B cell (primary cell): ENCODE results near the gene ZDHHC14. TPM values are rescaled to one million over a fixed set of nuclear protein-coding genes. Genes with fewer than 3 reads are reported as not detected.

ENCODE experiments used
- ATAC-seq: fragments of 200-7000 bp; cut with Tn5 transposase; one replicate; pipeline ENCODE4 v1.10.0; 2021; ENCODE audit warnings: low read depth, mild to moderate bottlenecking, moderate number of reproducible peaks, moderate library complexity
- CTCF ChIA-PET: fragments of 350-600 bp; sonication (Branson Sonifier 250); formaldehyde crosslinking; loops from one replicate; lab custom pipeline; 2021; ENCODE audit warnings: antibody characterized with exemption, inconsistent platforms; lab: Charles Lee
- POLR2A ChIA-PET: fragments of 350-600 bp; sonication (Branson Sonifier 250); formaldehyde crosslinking; loops from one replicate; lab custom pipeline; 2021; ENCODE audit warnings: antibody characterized with exemption; lab: Charles Lee
- DNase-seq: peaks from one replicate; pipeline ENCODE4 v3.0.0; 2013
- H2AFZ ChIP-seq: 2 replicates; pipeline ENCODE4 v1.6.1; 2012; ENCODE audit warnings: mild to moderate bottlenecking, low read depth, low read length; ENCODE audit not compliant: insufficient read depth, poor library complexity, severe bottlenecking
- H3K27ac ChIP-seq, 2 donors: 1 replicate in 1 of 2; 2 replicates in 1 of 2; pipeline ENCODE4 v1.5.1; 2012 to 2013; ENCODE audit warnings: low read length in 2 of 2, mild to moderate bottlenecking in 2 of 2, moderate library complexity in 1 of 2
- H3K27me3 ChIP-seq, 4 experiments: fragments of 200-600 bp in 1 of 4; sonication (generic) in 1 of 4; replicated peaks in 1 of 4; 1 replicate in 2 of 4; 2 replicates in 2 of 4; pipeline versions ENCODE4 v1.6.1 to v1.7.0; 2013 to 2016; ENCODE audit warnings: low read length in 3 of 4, mild to moderate bottlenecking in 2 of 4, mixed read lengths in 1 of 4, moderate library complexity in 1 of 4; ENCODE audit not compliant: insufficient read depth in 4 of 4, control insufficient read depth in 3 of 4; ENCODE audit errors: control extremely low read depth in 1 of 4
- H3K36me3 ChIP-seq, 2 experiments: replicated peaks in 1 of 2; 1 replicate in 1 of 2; 2 replicates in 1 of 2; pipeline versions ENCODE4 v1.6.1 to v1.7.1; 2013; ENCODE audit warnings: low read length in 1 of 2; ENCODE audit not compliant: insufficient read depth in 2 of 2, control insufficient read depth in 1 of 2; ENCODE audit errors: control extremely low read depth in 1 of 2, extremely low read depth in 1 of 2
- H3K4me1 ChIP-seq, 2 donors: fragments of 200-600 bp in 1 of 2; sonication (generic) in 1 of 2; 1 replicate in 1 of 2; 2 replicates in 1 of 2; pipeline versions ENCODE4 v1.5.1 to v1.6.1; 2013 to 2017; ENCODE audit warnings: low read length in 2 of 2; ENCODE audit not compliant: control insufficient read depth in 2 of 2, insufficient read depth in 2 of 2
- H3K4me2 ChIP-seq: replicated peaks from 2 replicates; pipeline ENCODE3; 2012; ENCODE audit warnings: mild to moderate bottlenecking, low read depth, low read length; ENCODE audit not compliant: poor library complexity, severe bottlenecking
- H3K4me3 ChIP-seq, 5 experiments: fragments of 200-600 bp in 1 of 5; sonication (generic) in 1 of 5; 1 replicate in 3 of 5; 2 replicates in 2 of 5; pipeline versions ENCODE4 v1.5.1 to v1.7.0; 2011 to 2016; ENCODE audit warnings: low read length in 4 of 5, mild to moderate bottlenecking in 4 of 5, low read depth in 2 of 5, control low read depth in 1 of 5, moderate library complexity in 1 of 5; ENCODE audit not compliant: insufficient read depth in 1 of 5; ENCODE audit errors: control extremely low read depth in 1 of 5, extremely low read depth in 1 of 5
- H3K79me2 ChIP-seq: fragments of 200-600 bp; sonication (generic); one replicate; pipeline ENCODE4 v1.6.0; 2016; ENCODE audit warnings: low read length; ENCODE audit not compliant: control insufficient read depth, insufficient read depth
- H3K9ac ChIP-seq: fragments of 200-600 bp; sonication (generic); 2 replicates; pipeline ENCODE4 v1.6.1; 2017; ENCODE audit warnings: mild to moderate bottlenecking, low read length, moderate library complexity
- H3K9me3 ChIP-seq, 3 donors: one replicate each; pipeline versions ENCODE4 v1.6.1 to v1.7.1; 2013; ENCODE audit warnings: low read length in 2 of 3; ENCODE audit not compliant: control insufficient read depth in 2 of 3, insufficient read depth in 1 of 3; ENCODE audit errors: control extremely low read depth in 1 of 3
- H4K20me1 ChIP-seq: 2 replicates; pipeline ENCODE4 v1.6.0; 2012; ENCODE audit warnings: mild to moderate bottlenecking, low read length; ENCODE audit not compliant: insufficient read depth, control insufficient read depth, poor library complexity, severe bottlenecking
- H3K27ac Mint-ChIP-seq: one replicate; pipeline ENCODE4 v1.8.0; 2021; ENCODE audit warnings: mixed read lengths
- H3K27me3 Mint-ChIP-seq: one replicate; pipeline ENCODE4 v1.8.0; 2021; ENCODE audit warnings: mixed read lengths
- H3K4me1 Mint-ChIP-seq: one replicate; pipeline ENCODE4 v1.8.0; 2021; ENCODE audit warnings: mixed read lengths
- H3K4me3 Mint-ChIP-seq: one replicate; pipeline ENCODE4 v1.8.0; 2021; ENCODE audit warnings: mixed read lengths
- H3K9me3 Mint-ChIP-seq: one replicate; pipeline ENCODE4 v1.8.0; 2022; ENCODE audit warnings: mixed read lengths; ENCODE audit not compliant: insufficient read depth
- EZH2 ChIP-seq: IDR thresholded peaks from 2 replicates; pipeline ENCODE4 v1.6.1; 2012; ENCODE audit warnings: borderline replicate concordance, low read depth, mild to moderate bottlenecking, moderate library complexity, low read length; ENCODE audit not compliant: insufficient read depth, poor library complexity, severe bottlenecking
- WGBS: methylation state at CpG from one replicate; pipeline ENCODE4 v1.1.5; 2013; ENCODE audit warnings: missing lambda C conversion rate; ENCODE audit not compliant: insufficient coverage; 5-methylcytosine and 5-hydroxymethylcytosine counted together
- intact Hi-C: fragments of 100-400 bp; cut with micrococcal nuclease; formaldehyde crosslinking; loops from one replicate; pipeline ENCODE4 v1.10.0; 2022
- polyA plus RNA-seq: library from polyadenylated mRNA; depleted of rRNA; stranded (reverse); fragments of >200 nt; gene quantifications from 2 replicates; pipeline ENCODE4 v1.2.3, GENCODE V29; 2012
- total RNA-seq, 2 donors: library from RNA; stranded (reverse); fragments of 120-200 nt in 1 of 2; gene quantifications; 1 replicate in 1 of 2; 2 replicates in 1 of 2; pipeline versions ENCODE4 v1.2.3 to v1.2.4, GENCODE V29; 2013 to 2022
- TF ChIP-seq, protein P1 (sequence below): fragments of 200-600 bp; IDR thresholded peaks from one replicate; pipeline ENCODE4 v1.8.0; 2022; ENCODE audit warnings: antibody characterized with exemption, mild to moderate bottlenecking

The ZDHHC14 gene
- total and polyA plus RNA-seq, 2 donors (not counting 1 experiment from before 2014, with no cell fraction given), result 8.8 to 50.4 TPM

DNA sequence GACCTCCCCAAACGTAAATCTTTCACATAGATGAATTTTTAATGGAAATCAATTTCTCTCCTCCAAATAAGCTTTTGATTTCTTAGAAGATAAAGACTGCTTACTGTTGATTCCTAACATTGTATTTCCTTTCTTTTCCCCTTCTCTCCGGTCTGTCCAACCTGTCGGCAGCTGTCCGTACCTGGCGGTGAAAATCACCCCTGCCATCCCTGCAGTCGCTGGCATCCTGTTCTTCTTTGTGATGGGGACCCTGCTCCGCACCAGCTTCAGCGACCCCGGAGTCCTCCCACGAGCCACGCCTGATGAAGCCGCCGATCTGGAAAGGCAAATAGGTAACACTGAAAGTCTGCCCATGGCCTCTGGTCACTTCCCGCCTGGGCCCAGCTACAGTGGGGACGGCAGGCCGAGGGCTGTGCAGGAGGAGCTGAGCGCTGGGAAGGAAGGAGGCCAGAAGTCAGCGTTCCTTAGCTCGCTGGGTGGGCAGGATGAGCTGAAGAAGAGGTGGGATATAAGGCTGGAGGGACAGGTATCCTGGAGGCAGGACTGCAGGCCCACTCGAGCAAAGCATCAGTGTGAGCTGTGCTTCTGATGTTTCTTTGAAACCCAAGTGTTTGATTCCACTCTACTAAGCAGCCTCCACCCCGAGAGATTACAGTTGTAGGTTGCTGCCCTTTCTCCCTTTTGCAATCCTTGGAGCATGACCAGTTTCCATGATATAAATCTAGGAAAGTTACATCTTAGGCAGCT is 161.6 kb downstream of the ZDHHC14 start:
- CTCF ChIA-PET, result interaction anchor here (1.3 to 1.4 kb wide), 2 partner anchors 14 to 55 kb away, joined by 3 to 5 read pairs; no protein-coding TSS in a partner anchor
- H3K4me1 Mint-ChIP-seq, result peaks cover 51% of the 10 kb centered on the region
- POLR2A ChIA-PET, result interaction anchor here (1.1 kb wide), 1 partner anchor 24 kb away, joined by 3 read pairs; no protein-coding TSS in a partner anchor
- Histone ChIP-seq H3K9ac (no peak overlapping the region), H3K4me1 (peaks cover 29 to 51% of the 10 kb centered on the region in 2 donors), H3K27ac (no peak overlapping the region), H3K36me3 (peaks cover 0 to 13% of the 10 kb centered on the region in 2 experiments), H4K20me1 (no peaks in the 10 kb centered on the region), H3K9me3 (peaks cover 0 to 10% (median 0%) of the 10 kb centered on the region in 3 donors), H3K27me3 (no peaks in the 10 kb centered on the region), H3K4me2 (no peak overlapping the region), H3K79me2 (peaks cover 4% of the 10 kb centered on the region), H3K4me3 (no peak overlapping the region), H2AFZ (no peak overlapping the region)
- H3K27ac Mint-ChIP-seq, result no peak overlapping the region
- H3K9me3 Mint-ChIP-seq, result no peaks in the 10 kb centered on the region
- TF ChIP-seq, protein P1, sequence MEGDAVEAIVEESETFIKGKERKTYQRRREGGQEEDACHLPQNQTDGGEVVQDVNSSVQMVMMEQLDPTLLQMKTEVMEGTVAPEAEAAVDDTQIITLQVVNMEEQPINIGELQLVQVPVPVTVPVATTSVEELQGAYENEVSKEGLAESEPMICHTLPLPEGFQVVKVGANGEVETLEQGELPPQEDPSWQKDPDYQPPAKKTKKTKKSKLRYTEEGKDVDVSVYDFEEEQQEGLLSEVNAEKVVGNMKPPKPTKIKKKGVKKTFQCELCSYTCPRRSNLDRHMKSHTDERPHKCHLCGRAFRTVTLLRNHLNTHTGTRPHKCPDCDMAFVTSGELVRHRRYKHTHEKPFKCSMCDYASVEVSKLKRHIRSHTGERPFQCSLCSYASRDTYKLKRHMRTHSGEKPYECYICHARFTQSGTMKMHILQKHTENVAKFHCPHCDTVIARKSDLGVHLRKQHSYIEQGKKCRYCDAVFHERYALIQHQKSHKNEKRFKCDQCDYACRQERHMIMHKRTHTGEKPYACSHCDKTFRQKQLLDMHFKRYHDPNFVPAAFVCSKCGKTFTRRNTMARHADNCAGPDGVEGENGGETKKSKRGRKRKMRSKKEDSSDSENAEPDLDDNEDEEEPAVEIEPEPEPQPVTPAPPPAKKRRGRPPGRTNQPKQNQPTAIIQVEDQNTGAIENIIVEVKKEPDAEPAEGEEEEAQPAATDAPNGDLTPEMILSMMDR, result no peak
- no peak for TF ChIP-seq EZH2
- ATAC-seq (no peak), DNase-seq (no peak)
- H3K4me3 Mint-ChIP-seq, result no peak overlapping the region
- over 99% methylated on average over 19 of the region's 21 CpGs for WGBS
- intact Hi-C loops, result no loop called here
- H3K27me3 Mint-ChIP-seq, result no peaks in the 10 kb centered on the region

DNA sequence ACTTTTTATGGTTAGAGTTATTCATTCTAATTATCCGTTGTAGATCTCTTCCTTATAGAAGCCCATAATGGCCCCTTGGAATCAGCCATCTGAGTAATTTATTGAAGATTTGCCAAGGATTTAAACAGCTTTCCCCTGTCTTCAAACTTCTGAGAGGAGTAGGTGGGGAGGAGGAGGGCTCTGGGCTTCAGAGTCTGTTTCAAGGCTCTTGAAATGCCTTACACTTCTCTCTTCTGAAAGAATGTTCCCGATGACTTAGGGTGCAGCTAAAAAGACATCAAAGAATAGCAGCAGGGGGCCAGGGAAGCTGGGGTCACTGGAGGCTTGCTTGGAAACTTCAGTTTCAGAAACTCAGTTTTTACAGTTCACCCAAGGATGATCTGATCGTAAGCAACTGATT is 165.3 kb downstream of the ZDHHC14 start:
- ChIA-PET CTCF (interaction anchor here (1.0 kb wide), 1 partner anchor 231 kb away, joined by 3 read pairs; no protein-coding TSS in a partner anchor), POLR2A (no interaction called here)
- ATAC-seq, result no peak

More for the DNA sequence above, 165.3 kb downstream of the ZDHHC14 start:
- WGBS, result 86% methylated on average over 1 of the region's 3 CpGs
- Mint-ChIP-seq H3K4me1 (peaks cover 48% of the 10 kb centered on the region), H3K27me3 (no peaks in the 10 kb centered on the region), H3K4me3 (no peak overlapping the region), H3K27ac (no peak overlapping the region), H3K9me3 (no peaks in the 10 kb centered on the region)
- H3K4me3 ChIP-seq, result no peak overlapping the region
- TF ChIP-seq EZH2, result no peak
- TF ChIP-seq, protein P1, result no peak
- no peaks in the 10 kb centered on the region for H4K20me1 ChIP-seq
- no peak overlapping the region for H3K27ac ChIP-seq
- intact Hi-C loops, result no loop called here
- no peak for DNase-seq
- H3K36me3 ChIP-seq, result peaks cover 0 to 15% of the 10 kb centered on the region in 2 experiments
- H3K9ac ChIP-seq, result no peak overlapping the region
- H3K27me3 ChIP-seq, result no peaks in the 10 kb centered on the region
- H3K79me2 ChIP-seq, result no peaks in the 10 kb centered on the region
- no peak overlapping the region for H3K4me2 ChIP-seq
- peaks cover 28 to 48% of the 10 kb centered on the region in 2 donors for H3K4me1 ChIP-seq
- no peak overlapping the region for H2AFZ ChIP-seq
- peaks cover 0 to 4% (median 0%) of the 10 kb centered on the region in 3 donors for H3K9me3 ChIP-seq
